GM18505 (cell line): Measurements from ENCODE around the gene SERAC1.
"Not testable (repeated sequence)": the region's sequence is repeated elsewhere in the genome, so short reads cannot be mapped to it uniquely, and the experiment has no call there.

Source experiments
- ATAC-seq: cut with Tn5 transposase; IDR thresholded peaks from one replicate; pipeline ENCODE4 v1.9.1; 2021; ENCODE audit not compliant: unreplicated experiment
- POLR2A ChIP-seq: IDR thresholded peaks from 4 replicates; pipeline ENCODE4 v1.6.1; 2011; ENCODE audit warnings: borderline replicate concordance; ENCODE audit not compliant: insufficient read depth, insufficient read length; ENCODE audit errors: extremely low read depth

SERAC1 gene

GRCh38 chr6:158191032-158191431 is 23.0 kb upstream of the SERAC1 start:
- no peak for ATAC-seq
- no peak for TF ChIP-seq POLR2A

GRCh38 chr6:158188591-158188990 is 20.5 kb upstream of the SERAC1 start:
- ATAC-seq, result no peak
- no peak for TF ChIP-seq POLR2A

GRCh38 chr6:158185729-158186456 is 17.8 kb upstream of the SERAC1 start:
- no peak for ATAC-seq
- no peak for TF ChIP-seq POLR2A

GRCh38 chr6:158184608-158185007 is 16.5 kb upstream of the SERAC1 start:
- ATAC-seq, result no peak
- no peak for TF ChIP-seq POLR2A

- not testable (repeated sequence) for ATAC-seq
Observed at GRCh38 chr6:158183174-158183972, 15.3 kb upstream of the SERAC1 start.

GRCh38 chr6:158177712-158178111 is 9.7 kb upstream of the SERAC1 start:
- not testable (repeated sequence) for ATAC-seq

DNA sequence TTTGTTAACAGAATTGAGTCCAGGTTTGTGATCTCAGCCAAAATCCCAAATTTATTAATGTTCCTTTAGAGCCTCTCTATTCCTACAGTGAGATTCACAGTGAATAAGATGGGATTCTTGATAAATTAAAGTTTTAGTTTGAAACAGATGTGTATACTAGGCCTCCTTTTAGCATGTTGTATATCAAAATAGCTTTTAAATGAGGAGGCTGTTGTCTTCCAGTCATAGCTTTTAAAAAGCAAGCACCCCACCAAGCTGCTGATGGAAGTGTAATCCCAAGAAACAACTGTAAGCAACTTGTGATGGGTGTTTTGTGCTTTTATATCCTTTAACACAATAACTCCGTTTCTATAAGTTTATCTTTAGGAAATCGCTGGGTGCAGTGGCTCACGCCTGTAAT is 7.0 kb upstream of the SERAC1 start:
- TF ChIP-seq POLR2A, result no peak
- ATAC-seq, result no peak

DNA sequence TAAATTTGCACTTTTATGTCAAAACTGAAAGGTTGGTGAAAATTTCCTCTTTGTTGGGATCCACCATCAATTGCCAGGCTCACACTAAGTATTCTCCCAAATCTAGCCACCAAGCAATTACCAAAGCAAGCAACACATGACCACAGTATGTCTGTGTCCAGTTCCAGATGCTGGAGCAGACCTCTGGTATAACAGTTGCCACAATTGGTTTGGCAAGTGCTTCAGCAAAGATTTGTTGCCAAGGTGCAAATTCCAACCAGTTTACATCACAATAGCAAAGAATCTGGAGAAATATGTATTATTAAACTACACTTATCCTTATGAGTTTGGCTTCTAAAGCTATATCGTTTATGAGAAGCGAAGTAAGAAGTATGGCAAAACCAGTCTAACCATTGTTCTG is 6.5 kb upstream of the SERAC1 start:
- ATAC-seq, result no peak
- no peak for TF ChIP-seq POLR2A

DNA sequence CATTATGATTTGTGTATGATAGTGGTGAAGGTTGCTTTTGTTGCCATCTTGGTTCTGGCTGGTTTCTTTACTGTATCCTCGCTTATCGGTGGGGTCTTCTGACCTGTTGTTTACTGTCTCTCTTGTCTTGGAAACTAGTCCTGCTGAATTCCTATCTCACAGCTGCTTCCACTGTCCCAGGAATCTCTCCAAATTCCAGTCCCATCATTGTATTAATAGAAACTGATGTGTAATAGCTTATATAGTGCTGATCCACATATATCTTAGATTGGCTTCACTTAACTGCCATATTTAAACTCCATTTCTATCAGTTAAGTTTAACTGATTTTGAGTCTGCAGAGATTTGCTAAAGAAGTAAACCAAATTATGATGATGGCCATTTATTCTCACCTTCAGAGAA is 6.0 kb upstream of the SERAC1 start:
- no peak for TF ChIP-seq POLR2A
- no peak for ATAC-seq

DNA sequence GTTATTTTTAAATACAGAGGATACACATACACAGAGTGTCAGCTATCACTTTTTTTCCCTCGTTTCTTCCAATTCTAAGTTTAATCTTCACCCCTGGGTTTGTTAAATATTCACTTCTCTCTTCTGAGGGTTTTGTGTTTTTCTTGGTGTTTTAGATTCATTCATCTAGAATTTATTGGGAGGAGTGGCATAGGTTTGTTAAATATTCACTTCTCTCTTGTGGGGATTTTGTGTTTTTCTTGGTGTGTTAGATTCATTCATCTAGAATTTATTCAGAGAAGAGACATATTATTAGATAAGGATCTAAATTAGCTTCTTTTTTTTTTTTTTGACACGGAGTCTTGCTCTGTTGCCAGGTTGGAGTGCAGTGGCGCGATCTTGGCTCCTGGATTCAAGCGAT is 3.9 kb upstream of the SERAC1 start:
- TF ChIP-seq POLR2A, result no peak
- ATAC-seq, result no peak

DNA sequence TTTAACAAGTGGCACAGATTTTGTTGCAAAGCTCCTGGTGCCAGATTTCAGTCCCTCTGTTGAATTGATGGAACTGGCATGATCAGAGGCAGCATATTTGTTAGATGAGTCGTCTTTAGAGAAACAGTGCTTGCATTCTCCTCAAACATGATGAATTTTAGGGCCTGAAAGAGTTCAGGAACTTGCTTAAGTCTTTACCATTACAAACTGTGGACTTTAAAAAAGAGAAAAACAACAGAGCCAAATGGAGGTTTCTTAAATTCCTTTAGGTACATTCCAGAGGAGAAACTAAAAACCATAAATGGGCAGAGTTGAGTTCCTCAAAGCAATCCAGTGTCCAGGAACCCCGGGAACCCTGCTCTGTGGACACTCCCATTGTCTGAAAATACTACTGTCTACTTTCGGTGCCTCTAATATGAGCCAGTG is 2.6 kb upstream of the SERAC1 start:
- ATAC-seq, result no peak
- no peak for TF ChIP-seq POLR2A

GRCh38 chr6:158169634-158170033 is 1.6 kb upstream of the SERAC1 start:
- ATAC-seq, result not testable (repeated sequence)

- TF ChIP-seq POLR2A, result no peak
Observed at GRCh38 chr6:158165919-158166416, 2.1 kb downstream of the SERAC1 start.

DNA sequence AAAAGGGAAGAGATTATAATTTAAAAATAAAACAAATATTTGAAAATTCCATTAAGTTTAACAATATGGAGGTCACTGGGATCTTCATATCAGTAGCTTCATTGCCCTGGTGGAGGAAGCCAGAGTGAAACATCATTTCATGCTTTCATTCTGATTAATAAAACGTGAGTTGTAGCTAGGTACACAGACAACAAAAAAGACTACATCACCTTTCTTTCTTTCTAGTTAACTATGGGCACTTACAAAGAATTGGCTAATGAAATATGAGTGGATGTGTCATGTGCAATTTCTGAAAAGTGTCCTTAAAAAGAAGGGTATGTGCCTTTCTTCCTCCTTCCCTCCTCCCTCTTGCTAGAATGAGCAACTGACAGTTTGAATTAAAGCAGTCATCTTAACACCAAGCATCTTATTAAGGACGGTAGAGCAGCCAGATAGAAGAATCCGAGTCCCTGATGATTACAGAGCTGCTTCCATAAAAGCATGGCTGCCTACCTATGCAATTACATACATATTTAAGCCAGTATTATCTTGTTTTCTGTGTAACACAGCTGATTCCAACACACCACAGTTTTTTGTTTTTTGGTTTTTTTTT is 3.4 kb downstream of the SERAC1 start:
- no peak for ATAC-seq
- TF ChIP-seq POLR2A, result no peak

More at GRCh38 chr6:158165919-158166416, 2.1 kb downstream of the SERAC1 start:
- no peak for ATAC-seq
